Esophagus mucosa (tissue), 1 donor: ENCODE data around the gene HMGN4. TPM values are rescaled to one million over a fixed set of nuclear protein-coding genes. Genes with fewer than 3 reads are reported as not detected.

Experiments
- ATAC-seq: fragments of 200-7000 bp; cut with Tn5 transposase; one replicate; pipeline ENCODE4 v1.9.1; 2020
- total RNA-seq: library from RNA; stranded (reverse); gene quantifications from one replicate; pipeline ENCODE4 v1.2.4, GENCODE V29; 2023
- donor health status: DM: yes; HTN: yes; CAD: no.

Gene HMGN4
- total RNA-seq, 1 donor from 2014 or later = 29.9 TPM

- no peak for ATAC-seq
These were observed 40.6 kb downstream of the HMGN4 start for GRCh38 chr6:26578741-26579140.

GRCh38 chr6:26581164-26581915 is 43.2 kb downstream of the HMGN4 start:
- ATAC-seq = no peak

GRCh38 chr6:26588965-26589364 is 50.8 kb downstream of the HMGN4 start:
- no peak for ATAC-seq

- ATAC-seq = no peak
These were observed 54.5 kb downstream of the HMGN4 start for GRCh38 chr6:26592649-26593048.

GRCh38 chr6:26593278-26594130 is 55.3 kb downstream of the HMGN4 start:
- no peak for ATAC-seq

GRCh38 chr6:26594131-26594498 is 55.9 kb downstream of the HMGN4 start:
- no peak for ATAC-seq

- no peak for ATAC-seq
These were observed 56.8 kb downstream of the HMGN4 start for GRCh38 chr6:26594730-26595632.

- ATAC-seq = peak; percentile 70
These were observed 57.6 kb downstream of the HMGN4 start for GRCh38 chr6:26595669-26596269.

Other genes with a start within 250 kb of the HMGN4 start
- gene BTN3A2, start 173.2 kb upstream of the HMGN4 start, total RNA-seq = 2.7 TPM
- gene BTN2A2, start 155.3 kb upstream of the HMGN4 start, total RNA-seq = 2.4 TPM
- gene BTN3A1, start 136.1 kb upstream of the HMGN4 start, total RNA-seq = 6.2 TPM
- 4.2 TPM for gene BTN3A3, start 97.9 kb upstream of the HMGN4 start, total RNA-seq
- 8.1 TPM for gene BTN2A1, start 80.4 kb upstream of the HMGN4 start, total RNA-seq
- not detected for gene BTN1A1, start 38.1 kb upstream of the HMGN4 start, total RNA-seq
- 14.6 TPM for gene ABT1, start 58.6 kb downstream of the HMGN4 start, total RNA-seq
- gene ZNF322, start 121.4 kb downstream of the HMGN4 start, total RNA-seq = 6.4 TPM